HG02571 (cell line): Measurements from ENCODE around the gene WDR45B.

Experiments
- ATAC-seq: cut with Tn5 transposase; IDR thresholded peaks from one replicate; pipeline ENCODE4 v1.9.1; 2021; ENCODE audit warnings: mild to moderate bottlenecking, moderate library complexity; ENCODE audit not compliant: unreplicated experiment

WDR45B gene

DNA sequence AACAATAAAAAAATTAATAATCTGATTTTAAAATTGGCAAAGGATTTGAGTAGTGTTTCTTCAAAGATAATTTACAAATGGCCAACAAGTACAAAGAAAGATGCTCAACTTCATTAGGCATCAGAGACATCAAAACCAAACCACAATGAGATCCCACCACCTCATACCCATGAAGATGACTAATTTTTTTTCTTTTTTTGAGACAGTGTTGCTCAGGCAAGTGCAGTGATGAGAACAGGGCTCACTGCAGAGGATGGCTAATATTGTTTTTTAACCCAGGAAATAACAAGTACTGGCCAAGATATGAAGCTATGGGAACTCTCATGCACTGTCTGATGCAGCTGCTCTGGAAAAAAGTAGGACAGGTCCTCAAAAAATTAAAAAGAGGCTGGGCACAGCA is 14.9 kb downstream of the WDR45B start:
- no peak for ATAC-seq

DNA sequence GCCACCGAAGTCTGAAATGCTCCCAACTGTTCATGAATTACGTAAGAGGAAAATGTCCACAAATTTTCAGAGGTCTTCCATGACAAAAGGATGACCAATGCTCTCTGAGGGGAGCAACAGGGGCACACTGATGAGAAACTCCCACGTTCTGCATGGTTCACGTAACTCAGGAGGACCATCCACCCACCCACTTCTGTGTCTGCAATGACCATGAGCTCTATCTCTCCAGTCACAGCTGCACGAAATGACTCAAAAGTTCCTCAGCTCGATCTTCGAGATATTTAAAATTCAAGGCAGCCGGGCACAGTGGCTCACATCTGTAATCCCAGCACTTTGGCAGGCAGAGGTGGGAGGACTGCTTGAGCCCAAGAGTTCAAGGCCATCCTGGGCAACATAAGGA is 15.8 kb downstream of the WDR45B start:
- ATAC-seq = no peak

- no peak for ATAC-seq
Observed at GRCh38 chr17:82631544-82631943, 16.7 kb downstream of the WDR45B start.

GRCh38 chr17:82630212-82630611 is 18.0 kb downstream of the WDR45B start:
- no peak for ATAC-seq

DNA sequence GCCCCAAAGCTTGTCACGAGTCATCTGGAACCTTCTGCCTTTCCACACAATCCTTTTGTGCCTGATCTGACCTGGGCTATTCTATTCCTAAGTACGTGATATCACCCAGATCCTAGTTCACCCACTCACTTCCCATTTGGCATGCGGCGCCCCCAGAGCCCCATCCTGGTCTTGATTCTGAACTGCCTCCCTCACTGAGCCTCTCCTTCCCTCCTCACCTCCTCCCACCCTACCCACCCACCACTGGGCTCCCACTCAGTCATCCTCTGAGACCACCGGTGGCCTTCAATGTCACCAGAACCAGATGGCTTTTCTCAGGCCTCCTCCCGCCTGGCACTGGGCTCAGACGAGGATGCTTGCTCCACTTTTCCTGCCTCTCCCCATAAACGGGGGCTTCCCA is 18.5 kb downstream of the WDR45B start:
- ATAC-seq = no peak

DNA sequence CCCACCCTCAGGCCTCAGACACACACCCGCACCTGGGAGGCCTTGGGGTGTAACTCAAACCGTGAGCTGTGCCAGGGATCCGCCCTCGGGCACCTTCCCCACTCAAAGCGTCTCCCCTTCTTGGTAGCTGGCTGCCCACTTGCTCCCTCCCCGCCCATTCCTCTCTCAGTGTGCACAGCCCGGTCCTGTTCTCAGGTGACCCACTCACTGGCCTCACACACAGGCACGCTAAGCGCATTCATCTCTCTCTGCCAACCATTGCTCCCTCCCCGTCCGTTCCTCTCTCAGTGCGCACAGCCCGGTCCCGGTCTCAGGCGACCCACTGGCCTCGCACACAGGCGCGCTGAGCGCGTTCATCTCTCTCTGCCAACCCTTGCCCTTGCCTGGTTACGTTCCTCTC is 20.8 kb downstream of the WDR45B start:
- no peak for ATAC-seq

DNA sequence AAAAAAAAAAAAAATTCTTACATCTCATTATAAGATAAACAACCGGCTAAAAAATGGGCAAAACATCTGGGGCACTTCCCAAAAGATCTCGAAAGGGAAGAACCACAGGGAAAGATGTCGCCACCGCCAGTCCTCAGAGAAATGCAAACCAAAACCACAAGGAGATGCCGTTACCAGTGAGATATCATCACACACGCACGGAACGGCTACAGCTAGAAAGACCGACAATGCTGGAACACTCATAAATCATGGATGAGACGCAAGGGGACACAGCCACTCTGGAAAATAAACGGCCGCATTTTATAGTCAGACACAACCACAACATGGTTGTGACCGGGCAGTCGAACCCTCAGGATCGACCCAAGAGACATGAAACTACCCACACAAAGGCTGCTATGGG is 24.5 kb downstream of the WDR45B start:
- no peak for ATAC-seq

- ATAC-seq = no peak
Observed at GRCh38 chr17:82619641-82620040, 28.6 kb downstream of the WDR45B start.

DNA sequence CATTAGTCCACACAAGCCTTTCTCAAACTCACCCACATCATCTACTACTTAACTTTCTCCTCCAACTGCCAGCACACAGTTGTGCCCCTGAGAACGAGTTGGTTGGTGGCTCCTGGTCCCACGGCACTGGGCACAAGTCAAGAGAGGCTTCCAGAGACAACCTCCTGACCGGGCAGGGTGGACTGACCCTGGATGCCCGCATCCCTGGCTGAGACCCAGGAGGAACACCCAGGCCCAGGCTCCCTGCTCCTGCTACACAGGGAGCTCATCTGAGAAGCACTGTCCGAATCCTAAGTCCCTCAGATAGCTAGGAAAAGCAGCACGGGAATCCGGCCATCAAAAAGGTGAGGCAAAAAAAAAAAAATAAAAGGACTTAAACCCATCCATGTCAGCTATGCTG is 29.0 kb downstream of the WDR45B start:
- ATAC-seq = no peak

DNA sequence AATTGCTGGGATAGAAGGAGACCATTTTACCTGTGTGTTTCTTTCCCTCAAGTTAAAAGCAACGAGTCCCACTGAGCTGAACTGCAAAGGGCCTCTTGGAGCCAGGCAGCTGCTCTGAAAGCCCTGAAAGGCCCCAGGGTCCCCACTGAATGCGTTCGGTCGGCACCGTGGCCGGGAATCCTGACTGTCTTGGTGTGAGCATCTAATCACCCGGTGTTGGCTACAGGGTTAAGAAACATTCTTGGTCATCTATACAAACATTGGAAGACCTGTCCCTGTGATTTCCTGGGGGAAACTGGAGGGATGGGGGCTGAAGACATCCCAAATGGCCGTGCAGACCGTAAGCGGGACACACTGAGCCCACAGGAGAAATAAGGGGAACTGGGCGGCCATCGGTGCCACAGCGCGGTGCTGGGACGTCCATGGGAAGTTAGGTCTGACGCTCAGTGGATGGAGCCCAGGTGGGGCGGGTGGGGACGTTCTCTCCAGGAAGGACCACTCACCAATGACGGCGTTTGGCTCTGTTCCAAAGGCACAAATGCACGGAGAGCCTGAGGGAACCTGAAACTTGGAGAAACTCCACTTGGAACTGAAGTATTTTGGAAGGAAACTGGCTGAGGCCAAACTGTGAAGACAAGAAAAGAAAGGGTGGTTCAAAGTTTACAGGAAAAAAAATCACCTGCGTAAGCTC is 32.1 kb downstream of the WDR45B start:
- ATAC-seq = no peak

GRCh38 chr17:82615084-82616020 is 32.9 kb downstream of the WDR45B start:
- ATAC-seq = no peak

DNA sequence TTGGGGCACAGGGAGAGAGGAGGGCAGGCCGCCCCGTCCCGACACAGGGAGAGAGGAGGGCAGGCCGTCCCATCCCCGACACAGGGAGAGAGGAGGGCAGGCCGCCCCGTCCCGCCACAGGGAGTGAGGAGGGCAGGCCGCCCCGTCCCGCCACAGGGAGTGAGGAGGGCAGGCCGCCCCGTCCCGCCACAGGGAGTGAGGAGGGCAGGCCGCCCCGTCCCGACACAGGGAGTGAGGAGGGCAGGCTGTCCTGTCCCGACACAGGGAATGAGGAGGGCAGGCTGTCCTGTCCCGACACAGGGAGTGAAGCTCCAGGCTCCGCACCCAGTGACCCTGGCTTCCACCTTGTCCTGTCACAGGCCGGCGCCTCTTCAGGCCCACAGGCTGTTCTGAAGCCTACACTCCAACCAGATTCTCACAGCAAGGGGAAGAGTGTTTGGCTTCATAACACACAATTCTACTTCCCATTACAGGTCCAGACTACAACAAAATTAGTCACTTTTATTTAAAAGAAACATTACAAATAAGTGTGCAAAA is 34.1 kb downstream of the WDR45B start:
- no peak for ATAC-seq

DNA sequence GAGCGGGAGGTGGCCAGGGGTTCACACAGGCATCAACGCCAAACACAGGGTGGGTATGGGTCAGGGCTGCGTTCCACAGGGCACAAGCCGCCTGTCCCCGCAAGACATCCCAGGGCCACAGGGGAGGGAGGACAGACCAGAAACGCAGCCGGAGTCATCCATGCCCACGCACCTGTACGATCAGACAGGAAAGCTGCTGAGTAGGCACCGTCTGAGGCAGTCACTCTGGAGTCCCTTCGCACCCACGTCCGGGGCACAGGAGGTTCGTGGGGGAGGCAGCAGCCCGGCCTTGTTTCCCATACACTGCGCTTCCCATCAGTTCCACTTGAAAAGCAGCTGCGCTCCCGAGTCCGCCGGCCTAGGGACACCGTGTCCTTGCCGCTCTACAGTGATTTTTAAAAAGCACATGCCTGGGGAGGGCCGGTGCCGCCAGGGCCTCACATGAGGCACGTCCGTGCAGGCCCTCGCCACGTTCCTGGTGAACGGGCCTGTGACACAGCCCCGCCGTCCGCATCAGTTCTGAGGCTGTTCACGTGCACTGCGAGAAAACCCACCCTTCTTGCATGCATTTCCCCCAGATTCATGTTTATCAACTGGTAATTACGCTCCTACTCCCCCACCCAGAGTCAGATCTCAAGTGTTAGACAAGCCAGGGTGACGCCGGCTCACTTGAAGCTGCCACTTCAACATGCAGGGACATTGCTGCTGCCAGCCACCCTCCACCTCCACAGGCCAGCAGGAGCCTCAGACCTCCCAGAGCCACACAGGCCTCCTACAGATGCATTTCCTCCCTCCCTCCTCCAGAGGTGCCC is 34.8 kb downstream of the WDR45B start:
- no peak for ATAC-seq

GRCh38 chr17:82611140-82612058 is 36.8 kb downstream of the WDR45B start:
- no peak for ATAC-seq

DNA sequence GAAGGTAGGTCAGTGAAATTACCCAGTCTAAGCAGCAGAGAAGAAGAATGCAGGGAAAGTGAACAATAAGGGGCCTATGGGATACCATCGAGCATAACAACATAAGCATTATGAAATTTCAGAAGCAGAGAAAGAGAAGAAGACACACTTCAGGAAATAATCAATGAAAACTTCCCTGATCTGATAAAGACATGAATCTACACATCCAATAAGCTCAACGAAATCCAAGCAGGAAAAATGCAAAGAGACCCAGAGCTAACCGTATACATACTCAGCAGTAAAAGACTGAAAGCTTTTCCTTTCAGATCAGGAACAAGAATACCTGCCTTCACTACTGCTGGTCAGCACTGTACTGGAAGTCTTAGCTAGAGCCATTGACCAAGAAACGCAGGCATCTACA is 38.6 kb downstream of the WDR45B start:
- ATAC-seq = no peak

GRCh38 chr17:82608816-82609215 is 39.4 kb downstream of the WDR45B start:
- no peak for ATAC-seq

GRCh38 chr17:82605939-82606600 is 42.2 kb downstream of the WDR45B start:
- ATAC-seq = no peak

- no peak for ATAC-seq
Observed at GRCh38 chr17:82604532-82604931, 43.7 kb downstream of the WDR45B start.

DNA sequence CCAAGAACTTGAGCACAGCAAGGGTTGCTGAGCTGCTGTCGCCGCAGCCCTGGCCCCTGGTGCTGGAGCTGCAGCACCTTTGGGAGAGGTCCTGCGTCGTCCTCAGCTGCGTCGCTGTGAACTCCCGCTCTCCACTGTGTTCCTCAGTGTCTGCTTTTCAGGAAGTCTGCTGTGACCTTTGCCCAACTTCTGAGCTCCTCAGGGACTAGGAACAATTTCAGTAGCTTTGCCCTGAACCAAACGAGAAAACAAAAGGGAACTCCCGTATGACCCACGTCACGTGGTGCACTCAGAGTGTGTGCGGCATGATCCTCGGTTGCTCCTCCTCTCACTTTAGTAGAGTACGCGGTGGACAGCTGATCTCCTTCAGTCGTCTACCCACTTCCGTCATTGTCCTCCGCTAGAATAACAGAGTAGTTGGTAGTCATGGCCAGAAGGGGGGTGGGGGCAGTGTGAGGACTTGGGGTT is 44.2 kb downstream of the WDR45B start:
- ATAC-seq = no peak
